ENCODE data around the gene CCDC60. TPM values are rescaled to one million over a fixed set of nuclear protein-coding genes. Genes with fewer than 3 reads are reported as not detected.

The CCDC60 gene
- total RNA-seq, 1 experiment from 2014 or later, result not detected

DNA sequence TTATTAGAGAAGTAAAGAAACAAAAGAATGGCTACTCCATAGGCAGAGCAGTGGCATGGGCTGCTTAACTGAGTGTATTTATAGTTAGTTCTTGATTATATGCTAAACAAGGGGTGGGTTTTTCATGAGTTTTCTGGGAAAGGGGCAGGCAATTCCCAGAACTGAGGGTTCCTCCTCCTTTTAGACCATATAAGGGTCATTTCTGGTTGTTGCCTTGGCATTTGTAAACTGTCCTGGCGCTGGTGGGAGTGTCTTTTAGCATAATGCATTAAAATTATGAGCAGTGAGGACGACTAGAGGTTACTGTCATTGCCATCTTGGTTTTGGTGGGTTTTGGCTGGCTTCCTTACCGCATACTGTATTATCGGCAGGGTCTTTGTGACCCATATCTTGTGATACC, 40.1 kb downstream of the CCDC60 start:
- Histone ChIP-seq H4K20me1 (ENCODE audit: insufficient read depth) (no peaks in the 10 kb centered on the region; the same call in 1 of the 2 replicates), H3K27me3 (ENCODE audit: insufficient read depth, low read length) (peaks cover 19% of the 10 kb centered on the region), H3K9me2 (ENCODE audit: insufficient read depth) (no peaks in the 10 kb centered on the region), H3K4me3 (replicated peaks in 1 of 2; ENCODE audit: low read depth in 1 of 2, low read length in 2 of 2) (no peak overlapping the region), H3K79me2 (ENCODE audit: insufficient read depth, low read length) (no peaks in the 10 kb centered on the region), H3K9ac (ENCODE audit: low read length) (no peak overlapping the region), H3K4me2 (ENCODE audit: low read length) (no peak overlapping the region), H3K9me3 (ENCODE audit: control insufficient read depth in 1 of 2, insufficient read depth in 1 of 2, low read depth in 1 of 2, low read length in 2 of 2) (no peaks in the 10 kb centered on the region), H2AFZ (ENCODE audit: low read depth, low read length, poor library complexity, severe bottlenecking) (no peak overlapping the region), H3K36me3 (ENCODE audit: control insufficient read depth in 1 of 2, insufficient read depth in 2 of 2, low read length in 2 of 2) (no peaks in the 10 kb centered on the region), H3K27ac (ENCODE audit: low read depth, low read length) (no peak overlapping the region), H3K4me1 (ENCODE audit: control insufficient read depth in 1 of 2, insufficient read depth in 2 of 2, low read length in 2 of 2) (no peaks in the 10 kb centered on the region)
- no TSS peak for BruUV-seq (replicated peaks)
- ChIA-PET CTCF (no interaction called here), RAD21 (ENCODE audit: low non-redundant PET in 1 of 2, low total read pairs in 2 of 2, uncharacterized antibody in 2 of 2, unreplicated experiment in 2 of 2) (no interaction called here), POLR2A (no interaction called here)
- TF ChIP-seq EZH2 (IDR thresholded peaks at IDR 0.05) (no peak), CEBPB (IDR thresholded peaks at IDR 0.05; ENCODE audit: low read depth) (no peak), SRF (IDR thresholded peaks at IDR 0.05; ENCODE audit: low read depth) (no peak), POLR2A (IDR thresholded peaks at IDR 0.05; ENCODE audit: borderline replicate concordance, extremely low read depth, insufficient read depth, insufficient read length) (no peak), JUND (IDR thresholded peaks at IDR 0.05) (no peak), EZH2phosphoT487 (IDR thresholded peaks at IDR 0.05; ENCODE audit: borderline replicate concordance) (no peak), REST (IDR thresholded peaks at IDR 0.05; ENCODE audit: low read depth) (no peak), SP1 (IDR thresholded peaks at IDR 0.05; ENCODE audit: low read depth) (no peak), TCF7L2 (IDR thresholded peaks at IDR 0.05; ENCODE audit: borderline replicate concordance, extremely low read depth, insufficient read depth, insufficient read length) (no peak), RAD21 (IDR thresholded peaks at IDR 0.05; ENCODE audit: low read depth) (no peak), ELF1 (IDR thresholded peaks at IDR 0.05; ENCODE audit: borderline replicate concordance, low read depth) (no peak), POLR2AphosphoS5 (IDR thresholded peaks at IDR 0.05; ENCODE audit: low read depth, low read length) (no peak), ZNF274 (IDR thresholded peaks at IDR 0.05; ENCODE audit: low read depth, low read length) (no peak), YY1 (IDR thresholded peaks at IDR 0.05; ENCODE audit: extremely low read depth, insufficient replicate concordance, low read depth, low read length) (no peak), MAX (IDR thresholded peaks at IDR 0.05) (no peak), SIN3A (IDR thresholded peaks at IDR 0.05; ENCODE audit: low read depth) (no peak), ZBTB33 (IDR thresholded peaks at IDR 0.05; ENCODE audit: extremely low read depth, insufficient replicate concordance, low read length) (no peak), CTCF (IDR thresholded peaks at IDR 0.05 in 2 of 3, conservative IDR thresholded peaks at IDR 0.05 in 1 of 3; ENCODE audit: borderline replicate concordance in 1 of 3, insufficient read depth in 1 of 3, low read depth in 2 of 3, low read length in 2 of 3) (no peak)
- TF ChIP-seq, protein P1, sequence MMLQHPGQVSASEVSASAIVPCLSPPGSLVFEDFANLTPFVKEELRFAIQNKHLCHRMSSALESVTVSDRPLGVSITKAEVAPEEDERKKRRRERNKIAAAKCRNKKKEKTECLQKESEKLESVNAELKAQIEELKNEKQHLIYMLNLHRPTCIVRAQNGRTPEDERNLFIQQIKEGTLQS (IDR thresholded peaks at IDR 0.05), result no peak
- intact Hi-C loops (cut with micrococcal nuclease), result no loop called here
- no peak for ATAC-seq
- no peak for DNase-seq (ENCODE audit: low read depth, low spot score)

Measured in HCT116 (cell line).